Fibroblast of upper back skin (primary cell): ENCODE data around the gene AGAP3.

ENCODE experiments used
- DNase-seq: peaks from one replicate; pipeline ENCODE4 v3.0.0-alpha.2; 2013

Gene AGAP3

DNA sequence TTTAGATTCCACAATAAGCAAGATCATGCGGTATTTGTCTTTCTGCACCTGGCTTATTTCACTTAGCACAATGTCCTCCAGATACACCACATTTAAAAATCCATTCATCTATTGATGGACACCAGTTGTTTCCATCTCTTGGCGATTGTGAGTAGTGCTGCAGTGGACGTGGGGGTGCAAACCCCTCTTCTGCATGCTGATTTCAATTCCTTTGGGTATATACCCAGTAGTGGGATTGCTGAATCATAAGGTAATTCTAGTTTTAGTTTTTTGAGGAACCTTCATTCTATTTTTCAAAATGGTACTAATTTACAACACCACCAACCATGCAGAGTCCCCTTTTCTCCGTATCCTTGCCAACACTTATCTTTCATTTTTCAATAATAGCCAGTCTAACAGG lies 102.8 kb downstream of the AGAP3 start:
- DNase-seq: no peak

DNA sequence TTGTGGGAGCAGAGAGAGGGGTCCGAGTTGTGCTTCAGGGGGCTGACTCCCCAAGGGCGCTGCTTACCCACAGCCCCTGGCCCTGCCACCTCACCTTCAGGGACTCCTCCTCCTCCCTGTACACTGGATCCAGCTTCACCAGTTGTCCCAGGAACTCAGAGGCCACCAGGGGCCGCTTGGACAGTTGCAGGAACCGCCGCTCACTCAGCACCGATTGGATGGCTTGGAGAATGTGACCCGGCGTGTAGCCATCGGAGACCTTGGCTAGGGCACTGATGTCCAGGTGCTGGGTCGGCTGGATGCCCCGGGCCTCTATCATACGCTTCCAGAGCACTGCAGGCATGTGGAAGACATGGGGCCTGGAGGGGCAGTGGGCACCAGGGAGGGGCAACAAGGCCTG lies 105.3 kb downstream of the AGAP3 start:
- no peak for DNase-seq

GRCh38 chr7:151192002-151192539 lies 105.8 kb downstream of the AGAP3 start:
- DNase-seq: no peak

DNA sequence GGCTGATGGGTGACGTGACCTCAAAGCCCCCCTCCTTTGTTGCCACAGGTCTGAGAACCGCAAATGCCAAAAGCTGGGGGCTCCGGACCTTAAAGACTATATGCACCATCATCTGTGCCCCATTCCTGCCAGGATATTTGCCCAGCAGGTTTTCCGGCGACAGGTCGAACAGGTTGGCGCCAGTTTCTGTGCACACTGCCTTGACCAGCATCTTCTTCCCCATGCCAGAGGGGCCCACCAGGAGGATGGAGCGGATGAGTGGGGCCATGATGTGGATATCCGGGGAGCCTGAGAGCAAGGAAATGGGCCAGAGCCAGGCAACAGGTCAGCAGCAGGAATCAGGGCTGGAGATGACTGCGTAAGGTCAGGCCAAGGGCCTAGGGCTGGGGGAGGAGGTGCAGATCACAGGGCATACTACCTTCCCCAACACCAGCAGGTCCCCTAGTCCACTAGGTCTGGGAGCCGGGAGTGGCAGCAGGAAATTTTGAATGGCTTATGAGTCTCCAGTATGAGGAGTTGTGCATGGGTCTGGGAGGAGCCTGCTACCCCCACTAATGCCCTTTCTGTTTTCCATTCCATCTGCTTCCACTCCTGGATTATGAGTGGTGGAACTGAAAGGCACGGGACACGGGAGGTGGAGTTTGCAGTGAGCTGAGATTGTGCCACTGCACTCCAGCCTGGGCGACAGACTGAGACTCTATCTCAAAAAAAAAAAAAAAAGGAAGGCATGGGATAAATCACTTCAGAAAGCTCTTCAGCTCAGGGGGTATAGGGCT lies 107.1 kb downstream of the AGAP3 start:
- DNase-seq: no peak
